Endothelial cell of umbilical vein (primary cell): ENCODE data around the gene SSH2. TPM values are rescaled to one million over a fixed set of nuclear protein-coding genes. Genes with fewer than 3 reads are reported as not detected.
"Not testable (repeated sequence)": the region's sequence is repeated elsewhere in the genome, so short reads cannot be mapped to it uniquely, and the experiment has no call there.

Source experiments
- BruUV-seq: library from RNA; stranded (reverse); fragments of 400-500 nt; replicated peaks from 2 replicates; lab custom pipeline; 2021; lab: Mats Ljungman, UMichigan
- CTCF ChIA-PET: fragments of 300-600, 350-600 bp; sonication (Branson Sonifier 250); formaldehyde crosslinking; loops from one replicate; lab custom pipeline; 2021; ENCODE audit warnings: antibody characterized with exemption, inconsistent platforms; lab: Charles Lee
- POLR2A ChIA-PET: fragments of 300-600, 350-600 bp; sonication (Branson Sonifier 250); formaldehyde crosslinking; loops from one replicate; lab custom pipeline; 2021; ENCODE audit warnings: antibody characterized with exemption, inconsistent platforms; lab: Charles Lee
- DNase-seq: peaks from one replicate; pipeline ENCODE4 v3.0.0-alpha.2; 2011; ENCODE audit warnings: low read depth, low spot score
- FAIRE-seq: peaks from 2 replicates; lab custom pipeline; 2011; peaks lifted over from hg19 to GRCh38; lab: Jason Lieb, UNC
- H2AFZ ChIP-seq: 2 replicates; pipeline ENCODE4 v1.6.0; 2012; ENCODE audit warnings: low read depth, low read length, control low read depth, inconsistent platforms
- H3K27ac ChIP-seq: 2 replicates; pipeline ENCODE4 v1.5.1; 2011; ENCODE audit warnings: low read depth, mild to moderate bottlenecking, control low read depth, low read length, moderate library complexity; ENCODE audit not compliant: insufficient read depth
- H3K27me3 ChIP-seq, 2 experiments: 2 replicates each; pipeline versions ENCODE4 v1.6.0 to v1.6.1; 2011; ENCODE audit warnings: low read length in 2 of 2, mixed read lengths in 1 of 2; ENCODE audit not compliant: control insufficient read depth in 2 of 2, insufficient read depth in 2 of 2
- H3K36me3 ChIP-seq, 2 experiments: 2 replicates in 1 of 2; 3 replicates in 1 of 2; pipeline ENCODE4 v1.5.1; 2011; ENCODE audit warnings: low read length in 2 of 2, mild to moderate bottlenecking in 1 of 2, moderate library complexity in 1 of 2; ENCODE audit not compliant: control insufficient read depth in 2 of 2, insufficient read depth in 2 of 2; ENCODE audit errors: extremely low read depth in 1 of 2
- H3K4me1 ChIP-seq: 3 replicates; pipeline ENCODE4 v1.5.1; 2011; ENCODE audit warnings: mild to moderate bottlenecking, low read length; ENCODE audit not compliant: control insufficient read depth, insufficient read depth; ENCODE audit errors: extremely low read depth
- H3K4me2 ChIP-seq: 2 replicates; pipeline ENCODE4 v1.6.1; 2011; ENCODE audit warnings: low read length, control low read depth, mixed read lengths; ENCODE audit not compliant: insufficient read depth
- H3K4me3 ChIP-seq, 3 experiments: fragments of 200-600 bp in 1 of 3; sonication (generic), shearing (Covaris generic) in 1 of 3; replicated peaks in 1 of 3; 2 replicates each; pipeline ENCODE4 v1.5.1; 2011 to 2016; ENCODE audit warnings: control low read depth in 3 of 3, low read length in 3 of 3, mild to moderate bottlenecking in 2 of 3, inconsistent platforms in 1 of 3, low read depth in 1 of 3, moderate library complexity in 1 of 3; ENCODE audit not compliant: insufficient read depth in 1 of 3
- H3K79me2 ChIP-seq: 2 replicates; pipeline ENCODE4 v1.6.0; 2012; ENCODE audit warnings: low read length, inconsistent platforms; ENCODE audit not compliant: control insufficient read depth, insufficient read depth
- H3K9ac ChIP-seq: replicated peaks from 2 replicates; pipeline ENCODE3; 2011; ENCODE audit warnings: low read length, control low read depth; ENCODE audit not compliant: insufficient read depth; ENCODE audit errors: extremely low read depth
- H3K9me1 ChIP-seq: replicated peaks from 3 replicates; pipeline ENCODE4 v1.6.0; 2011; ENCODE audit warnings: mild to moderate bottlenecking, low read length; ENCODE audit not compliant: control insufficient read depth, insufficient read depth; ENCODE audit errors: extremely low read depth
- H3K9me3 ChIP-seq: replicated peaks from 2 replicates; pipeline ENCODE4 v1.5.1; 2012; ENCODE audit warnings: low read length, inconsistent platforms; ENCODE audit not compliant: control insufficient read depth, insufficient read depth
- H4K20me1 ChIP-seq: replicated peaks from 2 replicates; pipeline ENCODE3; 2011; ENCODE audit warnings: mild to moderate bottlenecking, low read length; ENCODE audit not compliant: control insufficient read depth, insufficient read depth; ENCODE audit errors: extremely low read depth
- CTCF ChIP-seq, 2 donors: IDR thresholded peaks; 1 replicate in 1 of 2; 2 replicates in 1 of 2; pipeline ENCODE4 v1.5.1; 2011; ENCODE audit warnings: low read length in 2 of 2, mild to moderate bottlenecking in 2 of 2, moderate library complexity in 2 of 2, control low read depth in 1 of 2, inconsistent platforms in 1 of 2, low read depth in 1 of 2; ENCODE audit not compliant: insufficient read depth in 1 of 2; ENCODE audit errors: extremely low read depth in 1 of 2
- EZH2 ChIP-seq: IDR thresholded peaks from 2 replicates; pipeline ENCODE4 v1.6.1; 2012; ENCODE audit warnings: borderline replicate concordance, low read depth, mild to moderate bottlenecking, moderate library complexity, low read length, inconsistent platforms; ENCODE audit not compliant: severe bottlenecking
- FOS ChIP-seq: IDR thresholded peaks from 2 replicates; pipeline ENCODE4 v1.6.1; 2011; ENCODE audit warnings: mild to moderate bottlenecking, low read length, moderate library complexity, borderline replicate concordance; ENCODE audit not compliant: insufficient read depth
- GATA2 ChIP-seq: IDR thresholded peaks from 2 replicates; pipeline ENCODE4 v1.7.0; 2011; ENCODE audit warnings: low read depth, mild to moderate bottlenecking, moderate library complexity, mixed read lengths, low read length; ENCODE audit not compliant: insufficient read length, insufficient read depth
- JUN ChIP-seq: IDR thresholded peaks from 2 replicates; pipeline ENCODE4 v1.6.1; 2011; ENCODE audit warnings: borderline replicate concordance, low read depth; ENCODE audit not compliant: insufficient read length, insufficient read depth
- MAX ChIP-seq: IDR thresholded peaks from 2 replicates; pipeline ENCODE4 v1.6.1; 2011; ENCODE audit not compliant: insufficient read depth, insufficient read length
- MYC ChIP-seq: IDR thresholded peaks from one replicate; pipeline ENCODE4 v1.6.1; 2011; ENCODE audit warnings: mild to moderate bottlenecking, low read depth, low read length
- POLR2A ChIP-seq: IDR thresholded peaks from 2 replicates; pipeline ENCODE4 v1.6.1; 2012; ENCODE audit warnings: low read depth, mild to moderate bottlenecking, control low read depth, low read length
- POLR2AphosphoS5 ChIP-seq: IDR thresholded peaks from 2 replicates; pipeline ENCODE4 v1.6.1; 2012; ENCODE audit warnings: low read depth, mild to moderate bottlenecking, control low read depth, low read length, moderate library complexity; ENCODE audit not compliant: insufficient read depth
- dilution Hi-C: fragments of 300-500 bp; cut with MboI; formaldehyde crosslinking; loops from one replicate; pipeline ENCODE4 v1.15.0; 2019; ENCODE audit warnings: low sequenced_read_pairs; ENCODE audit not compliant: extremely low pct_ligation_motif_present
- intact Hi-C: fragments of 100-400 bp; cut with micrococcal nuclease; formaldehyde crosslinking; loops from one replicate; pipeline ENCODE4 v1.10.0; 2022
- polyA plus RNA-seq, 4 experiments: library from polyadenylated mRNA; depleted of rRNA in 3 of 4; stranded (reverse) in 3 of 4; unstranded in 1 of 4; fragments of >200 nt; gene quantifications; 2 replicates each; pipeline versions ENCODE4 v1.2.1 to v1.2.3, GENCODE V29; 2011 to 2012; ENCODE audit warnings: missing spikeins in 1 of 4
- total RNA-seq: library from RNA; stranded (reverse); gene quantifications from 2 replicates; pipeline ENCODE4 v1.2.3, GENCODE V29; 2021

Gene SSH2
- total and polyA plus RNA-seq, 2 donors (not counting 3 experiments of a cell fraction or from before 2014, with no cell fraction given) = 24.6 to 60.9 TPM

GRCh38 chr17:29782917-29783316 is 147.1 kb downstream of the SSH2 start:
- FAIRE-seq (no peak), DNase-seq (no peak)
- H4K20me1 ChIP-seq = no peaks in the 10 kb centered on the region
- no peak overlapping the region for H3K4me2 ChIP-seq
- intact Hi-C loops (no loop called here), dilution Hi-C loops (no loop called here)
- H3K9me1 ChIP-seq = no peaks in the 10 kb centered on the region
- H3K4me1 ChIP-seq = peaks cover 11% of the 10 kb centered on the region
- TF ChIP-seq GATA2 (no peak), JUN (no peak), MYC (no peak), POLR2A (no peak), CTCF (IDR thresholded peaks at IDR 0.05; ENCODE audit: extremely low read depth in 1 of 2, insufficient read depth in 1 of 2, low read depth in 1 of 2, low read length in 2 of 2) (no peak), EZH2 (no peak), POLR2AphosphoS5 (no peak), FOS (no peak), MAX (no peak)
- H2AFZ ChIP-seq = no peak overlapping the region
- H3K36me3 ChIP-seq = no peaks in the 10 kb centered on the region
- ChIA-PET CTCF (interaction anchor here (1.6 kb wide), 1 partner anchor 148 kb away, joined by 5 read pairs; no protein-coding TSS in a partner anchor), POLR2A (no interaction called here)
- H3K9ac ChIP-seq = no peak overlapping the region
- H3K4me3 ChIP-seq = no peak overlapping the region
- no peaks in the 10 kb centered on the region for H3K27me3 ChIP-seq
- no TSS peak for BruUV-seq
- H3K27ac ChIP-seq = no peak overlapping the region
- no peaks in the 10 kb centered on the region for H3K79me2 ChIP-seq
- no peaks in the 10 kb centered on the region for H3K9me3 ChIP-seq

GRCh38 chr17:29779812-29780190 is 150.2 kb downstream of the SSH2 start:
- H3K9me3 ChIP-seq, H3K9me1 ChIP-seq, FAIRE-seq, H3K27ac ChIP-seq, H3K36me3 ChIP-seq, H3K4me2 ChIP-seq, H3K27me3 ChIP-seq, H2AFZ ChIP-seq, H4K20me1 ChIP-seq, H3K4me3 ChIP-seq, H3K79me2 ChIP-seq, H3K9ac ChIP-seq, DNase-seq, dilution Hi-C loops, BruUV-seq: not testable (repeated sequence)
- intact Hi-C loops = loop anchor here (1.0 to 2.0 kb wide), 3 partner anchors 53 to 160 kb away; no protein-coding TSS in a partner anchor
- ChIA-PET POLR2A (interaction anchor here (0.6 to 1.6 kb wide), 4 partner anchors 96 to 162 kb away, joined by 3 to 5 read pairs (median 4); partner anchors contain the start of gene SSH2), CTCF (interaction anchor here (0.7 to 8.9 kb wide), 51 partner anchors 9 to 325 kb away, joined by 3 to 275 read pairs (median 5); partner anchors contain the start of genes ANKRD13B and CORO6)
- peaks cover 11% of the 10 kb centered on the region for H3K4me1 ChIP-seq
